Measurements from ENCODE around the gene HCN1. TPM values are rescaled to one million over a fixed set of nuclear protein-coding genes. Genes with fewer than 3 reads are reported as not detected.

Gene HCN1
- total RNA-seq, 4 donors from 2014 or later, result 0.16 TPM; not detected in 3

GRCh38 chr5:45697201-45697600 lies 1.0 kb upstream of the HCN1 start:
- no peaks in the 10 kb centered on the region for H3K9me3 ChIP-seq
- peaks cover 56% of the 10 kb centered on the region for H3K27me3 ChIP-seq
- in situ Hi-C loops (cut with MboI; ENCODE audit: low pct_ligation_motif_present in 1 of 4, low pct_unique_long_range_greater_than_20kb in 1 of 4, low sequenced_read_pairs in 3 of 4) (no loop called here), intact Hi-C loops (cut with DNase I; ENCODE audit: low total_unique reads) (no loop called here)
- peaks cover 0 to 12% (median 9%) of the 10 kb centered on the region in 4 donors for H3K4me1 ChIP-seq
- no peak overlapping the region for H3K4me3 ChIP-seq
- 55 to 75% methylated on average over 3 to 6 of the region's 6 CpGs for WGBS, 2 donors (ENCODE audit: low coverage in 1 of 2)
- H3K27ac ChIP-seq, result no peak overlapping the region
- TF ChIP-seq POLR2AphosphoS5 (IDR thresholded peaks at IDR 0.05) (no peak), EP300 (IDR thresholded peaks at IDR 0.05; ENCODE audit: low read depth) (no peak), CTCF (IDR thresholded peaks at IDR 0.05) (no peak), POLR2A (IDR thresholded peaks at IDR 0.05) (no peak)
- no peaks in the 10 kb centered on the region for H3K36me3 ChIP-seq
- DNase-seq, result no peak

GRCh38 chr5:45695804-45696156 lies 400 bp downstream of the HCN1 start:
- H3K4me3 ChIP-seq, result peak overlapping the region in 3 of 4 donors; percentile 17 to 40 (median 29)
- intact Hi-C loops (cut with DNase I; ENCODE audit: low total_unique reads) (no loop called here), in situ Hi-C loops (cut with MboI; ENCODE audit: low pct_ligation_motif_present in 1 of 4, low pct_unique_long_range_greater_than_20kb in 1 of 4, low sequenced_read_pairs in 3 of 4) (no loop called here)
- no peak for TF ChIP-seq EP300 (IDR thresholded peaks at IDR 0.05; ENCODE audit: low read depth)
- TF ChIP-seq CTCF (IDR thresholded peaks at IDR 0.05), result no peak
- TF ChIP-seq POLR2A (IDR thresholded peaks at IDR 0.05), result no peak
- no peak for TF ChIP-seq POLR2AphosphoS5 (IDR thresholded peaks at IDR 0.05)
- WGBS, 2 donors (ENCODE audit: low coverage in 1 of 2), result 20 to 22% methylated on average over 1 to 32 of the region's 59 CpGs
- H3K27me3 ChIP-seq, result peaks cover 68% of the 10 kb centered on the region
- H3K4me1 ChIP-seq, result peaks cover 0 to 12% (median 9%) of the 10 kb centered on the region in 4 donors
- no peaks in the 10 kb centered on the region for H3K9me3 ChIP-seq
- DNase-seq, result no peak
- H3K27ac ChIP-seq, result no peak overlapping the region
- no peaks in the 10 kb centered on the region for H3K36me3 ChIP-seq

GRCh38 chr5:45694971-45695803 lies 993 bp downstream of the HCN1 start:
- DNase-seq, result no peak
- Histone ChIP-seq H3K27me3 (peaks cover 72% of the 10 kb centered on the region), H3K4me1 (peaks cover 0 to 12% (median 9%) of the 10 kb centered on the region in 4 donors), H3K4me3 (peak overlapping the region in 3 of 4 donors; percentile 17 to 40 (median 29)), H3K36me3 (no peaks in the 10 kb centered on the region), H3K27ac (no peak overlapping the region), H3K9me3 (no peaks in the 10 kb centered on the region)
- 4 to 6% methylated on average over 16 to 33 of the region's 51 CpGs for WGBS, 2 donors (ENCODE audit: low coverage in 1 of 2)
- intact Hi-C loops (cut with DNase I; ENCODE audit: low total_unique reads) (no loop called here), in situ Hi-C loops (cut with MboI; ENCODE audit: low pct_ligation_motif_present in 1 of 4, low pct_unique_long_range_greater_than_20kb in 1 of 4, low sequenced_read_pairs in 3 of 4) (no loop called here)
- TF ChIP-seq CTCF (IDR thresholded peaks at IDR 0.05), result no peak

- Histone ChIP-seq H3K27me3 (peaks cover 72% of the 10 kb centered on the region), H3K4me3 (no peak overlapping the region), H3K36me3 (no peaks in the 10 kb centered on the region), H3K9me3 (no peaks in the 10 kb centered on the region), H3K27ac (no peak overlapping the region), H3K4me1 (peaks cover 0 to 12% (median 9%) of the 10 kb centered on the region in 4 donors)
- 34 to 41% methylated on average over 13 to 14 of the region's 14 CpGs for WGBS, 2 donors (ENCODE audit: low coverage in 1 of 2)
- no peak for DNase-seq
- intact Hi-C loops (cut with DNase I; ENCODE audit: low total_unique reads), result no loop called here
- in situ Hi-C loops (cut with MboI; ENCODE audit: low pct_ligation_motif_present in 1 of 4, low pct_unique_long_range_greater_than_20kb in 1 of 4, low sequenced_read_pairs in 3 of 4), result no loop called here
- no peak for TF ChIP-seq POLR2AphosphoS5 (IDR thresholded peaks at IDR 0.05)
Measured at GRCh38 chr5:45694255-45694814, 1.8 kb downstream of the HCN1 start.

All from transverse colon (tissue), 4 donors.